Upper lobe of left lung (tissue), 4 donors: Measurements from ENCODE around the gene NDUFV3.
"Not testable (repeated sequence)": the region's sequence is repeated elsewhere in the genome, so short reads cannot be mapped to it uniquely, and the experiment has no call there.

Experiments
- CTCF ChIP-seq, 6 experiments: fragments of 450-650 bp in 4 of 6; fragments of 200-600 bp in 2 of 6; sonication (generic) in 2 of 6; IDR thresholded peaks; one replicate each; pipeline ENCODE4 v1.5.1; 2016 to 2019; ENCODE audit warnings: antibody characterized with exemption in 6 of 6
- EP300 ChIP-seq, 4 donors: sonication (generic); formaldehyde crosslinking; IDR thresholded peaks; one replicate each; pipeline ENCODE4 v1.5.1; 2017; ENCODE audit warnings: antibody characterized with exemption in 4 of 4, control low read depth in 2 of 4
- POLR2A ChIP-seq, 4 donors: fragments of 450-650 bp; IDR thresholded peaks; one replicate each; pipeline ENCODE4 v1.5.1; 2016 to 2017; ENCODE audit warnings: antibody characterized with exemption in 4 of 4, mild to moderate bottlenecking in 2 of 4
- POLR2AphosphoS5 ChIP-seq, 2 donors: sonication (generic); formaldehyde crosslinking; IDR thresholded peaks; one replicate each; pipeline ENCODE4 v1.5.1; 2017; ENCODE audit warnings: antibody characterized with exemption in 2 of 2

- not testable (repeated sequence) for TF ChIP-seq POLR2A, CTCF, POLR2AphosphoS5, EP300 (IDR thresholded peaks at IDR 0.05)
Observed at GRCh38 chr21:42933137-42933970, 40.2 kb downstream of the NDUFV3 start.
